ENCODE results near the gene GRB7.

Gene GRB7

GRCh38 chr17:39726617-39727016 lies 11.1 kb upstream of the GRB7 start:
- peaks cover 33% of the 10 kb centered on the region for H3K36me3 ChIP-seq

GRCh38 chr17:39727556-39727955 lies 10.2 kb upstream of the GRB7 start:
- H3K36me3 ChIP-seq: peaks cover 33% of the 10 kb centered on the region
- H3K27ac ChIP-seq: no peak overlapping the region
- peaks cover 15 to 17% of the 10 kb centered on the region in 2 experiments for H3K4me1 ChIP-seq (ENCODE audit: control insufficient read depth in 1 of 2, insufficient read depth in 1 of 2, low read depth in 1 of 2, low read length in 1 of 2)
- peaks cover 12% of the 10 kb centered on the region for H3K27me3 ChIP-seq
- H3K4me3 ChIP-seq (ENCODE audit: low read depth in 1 of 2, low read length in 1 of 2): no peak overlapping the region
- H3K9me3 ChIP-seq: no peaks in the 10 kb centered on the region
- TF ChIP-seq, protein P1, sequence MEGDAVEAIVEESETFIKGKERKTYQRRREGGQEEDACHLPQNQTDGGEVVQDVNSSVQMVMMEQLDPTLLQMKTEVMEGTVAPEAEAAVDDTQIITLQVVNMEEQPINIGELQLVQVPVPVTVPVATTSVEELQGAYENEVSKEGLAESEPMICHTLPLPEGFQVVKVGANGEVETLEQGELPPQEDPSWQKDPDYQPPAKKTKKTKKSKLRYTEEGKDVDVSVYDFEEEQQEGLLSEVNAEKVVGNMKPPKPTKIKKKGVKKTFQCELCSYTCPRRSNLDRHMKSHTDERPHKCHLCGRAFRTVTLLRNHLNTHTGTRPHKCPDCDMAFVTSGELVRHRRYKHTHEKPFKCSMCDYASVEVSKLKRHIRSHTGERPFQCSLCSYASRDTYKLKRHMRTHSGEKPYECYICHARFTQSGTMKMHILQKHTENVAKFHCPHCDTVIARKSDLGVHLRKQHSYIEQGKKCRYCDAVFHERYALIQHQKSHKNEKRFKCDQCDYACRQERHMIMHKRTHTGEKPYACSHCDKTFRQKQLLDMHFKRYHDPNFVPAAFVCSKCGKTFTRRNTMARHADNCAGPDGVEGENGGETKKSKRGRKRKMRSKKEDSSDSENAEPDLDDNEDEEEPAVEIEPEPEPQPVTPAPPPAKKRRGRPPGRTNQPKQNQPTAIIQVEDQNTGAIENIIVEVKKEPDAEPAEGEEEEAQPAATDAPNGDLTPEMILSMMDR (IDR thresholded peaks at IDR 0.05): no peak

More at GRCh38 chr17:39726617-39727016, 11.1 kb upstream of the GRB7 start:
- Histone ChIP-seq H3K4me1 (ENCODE audit: control insufficient read depth in 1 of 2, insufficient read depth in 1 of 2, low read depth in 1 of 2, low read length in 1 of 2) (peaks cover 15 to 17% of the 10 kb centered on the region in 2 experiments), H3K4me3 (ENCODE audit: low read depth in 1 of 2, low read length in 1 of 2) (no peak overlapping the region), H3K27ac (no peak overlapping the region), H3K27me3 (peaks cover 3% of the 10 kb centered on the region), H3K9me3 (no peaks in the 10 kb centered on the region)
- TF ChIP-seq, protein P1 (IDR thresholded peaks at IDR 0.05): no peak

DNA sequence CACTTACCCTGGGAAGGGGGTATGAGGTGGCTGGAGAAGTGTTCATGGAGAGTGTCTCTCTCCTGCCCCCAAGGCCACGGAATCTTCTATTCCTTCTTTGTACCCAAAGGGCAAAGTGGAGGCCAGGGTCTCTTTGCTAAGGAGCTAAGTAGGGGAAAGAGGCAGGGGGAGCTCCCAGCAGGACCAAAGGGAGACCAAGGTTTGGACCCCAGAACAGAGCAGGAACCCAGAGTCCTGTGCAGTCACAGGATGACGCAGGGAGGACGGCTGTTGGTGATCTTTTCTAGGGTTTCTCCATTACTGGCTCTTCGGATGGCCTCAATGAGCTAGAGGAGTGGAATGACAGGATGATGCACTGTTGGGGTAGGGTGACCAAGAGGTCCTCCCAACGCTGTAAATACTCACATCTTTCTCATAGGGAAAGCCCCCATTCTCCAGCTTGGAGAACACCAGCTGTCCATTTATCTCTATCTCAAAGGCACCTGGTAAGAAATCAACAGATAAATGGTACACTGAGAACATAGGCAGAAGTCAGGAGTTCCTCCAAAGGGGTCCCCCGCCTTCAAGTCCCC lies 8.4 kb upstream of the GRB7 start:
- Histone ChIP-seq H3K27me3 (peaks cover 27% of the 10 kb centered on the region), H3K4me1 (ENCODE audit: control insufficient read depth in 1 of 2, insufficient read depth in 1 of 2, low read depth in 1 of 2, low read length in 1 of 2) (peaks cover 15 to 17% of the 10 kb centered on the region in 2 experiments), H3K9me3 (no peaks in the 10 kb centered on the region), H3K36me3 (peaks cover 33% of the 10 kb centered on the region), H3K4me3 (ENCODE audit: low read depth in 1 of 2, low read length in 1 of 2) (peak overlapping the region; percentile 71 to 91), H3K27ac (peak overlapping the region; percentile 95)
- TF ChIP-seq, protein P1 (IDR thresholded peaks at IDR 0.05): no peak

- peaks cover 15 to 17% of the 10 kb centered on the region in 2 experiments for H3K4me1 ChIP-seq (ENCODE audit: control insufficient read depth in 1 of 2, insufficient read depth in 1 of 2, low read depth in 1 of 2, low read length in 1 of 2)
- peaks cover 33% of the 10 kb centered on the region for H3K36me3 ChIP-seq
- peak within 1 kb of the TSS; percentile 71 to 91 for H3K4me3 ChIP-seq (ENCODE audit: low read depth in 1 of 2, low read length in 1 of 2)
- peak within 1 kb of the TSS; percentile 95 for H3K27ac ChIP-seq
- H3K9me3 ChIP-seq: no peaks in the 10 kb centered on the region
- H3K27me3 ChIP-seq: peaks cover 36% of the 10 kb centered on the region
- TF ChIP-seq, protein P1 (IDR thresholded peaks at IDR 0.05): peak; percentile 94
Observed at GRCh38 chr17:39730095-39730921, 7.4 kb upstream of the GRB7 start, which contains the start of gene MIEN1. MIEN1 (minus strand) TSS chr17:39730532; CDS start chr17:39730495, 37 bp downstream.

DNA sequence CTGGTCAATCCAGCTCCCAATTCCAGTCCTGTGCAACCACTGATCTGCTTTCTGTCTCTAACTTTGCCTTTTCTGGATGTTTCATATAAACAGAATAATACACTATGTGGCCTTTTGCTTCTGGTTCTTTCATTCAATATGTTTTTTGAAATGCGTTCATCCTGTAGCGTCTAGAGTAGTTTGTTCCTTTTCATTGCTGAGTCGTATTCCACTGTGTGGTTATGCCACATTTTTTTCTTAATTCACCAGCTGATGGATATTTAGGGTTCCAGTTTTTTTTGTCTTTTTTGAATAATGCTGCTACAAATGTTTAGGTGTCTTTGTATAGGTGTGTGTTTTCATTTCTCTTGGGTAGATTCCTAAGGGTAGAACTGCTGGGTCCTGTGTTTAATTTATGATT lies 5.2 kb upstream of the GRB7 start:
- no peak overlapping the region for H3K4me3 ChIP-seq (ENCODE audit: low read depth in 1 of 2, low read length in 1 of 2)
- H3K36me3 ChIP-seq: peaks cover 21% of the 10 kb centered on the region
- H3K27ac ChIP-seq: no peak overlapping the region
- no peaks in the 10 kb centered on the region for H3K9me3 ChIP-seq
- H3K27me3 ChIP-seq: peaks cover 59% of the 10 kb centered on the region
- peaks cover 15 to 17% of the 10 kb centered on the region in 2 experiments for H3K4me1 ChIP-seq (ENCODE audit: control insufficient read depth in 1 of 2, insufficient read depth in 1 of 2, low read depth in 1 of 2, low read length in 1 of 2)
- TF ChIP-seq, protein P1 (IDR thresholded peaks at IDR 0.05): no peak

Data from neutrophil (primary cell).